ENCODE data around the gene MCOLN3.

The MCOLN3 gene

GRCh38 chr1:85048296-85049064 is at the start of gene MCOLN3:
MCOLN3 (minus strand) TSS chr1:85048500; CDS start chr1:85045360, 3,140 bp downstream.
- DNase-seq: peak; percentile 71

DNA sequence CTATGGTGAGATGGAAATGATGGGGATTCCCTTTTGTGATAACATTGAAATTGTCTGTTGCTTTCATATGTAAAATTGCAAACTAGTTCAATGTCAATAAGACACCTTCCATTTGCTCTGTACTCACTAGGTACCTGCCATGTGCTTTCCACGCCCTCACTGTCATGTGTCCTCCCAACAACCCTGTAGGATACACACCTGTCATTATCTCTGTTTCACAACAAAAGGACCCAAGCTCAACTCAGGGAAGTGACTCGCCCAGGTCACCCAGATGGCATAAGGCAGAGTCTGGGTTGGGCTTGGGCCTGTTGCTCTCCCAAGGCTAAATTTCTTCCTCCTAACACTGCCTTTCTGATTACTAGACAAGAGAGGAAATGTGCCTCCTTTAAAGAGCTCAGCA is 45.3 kb upstream of the MCOLN3 start:
- DNase-seq: no peak

DNA sequence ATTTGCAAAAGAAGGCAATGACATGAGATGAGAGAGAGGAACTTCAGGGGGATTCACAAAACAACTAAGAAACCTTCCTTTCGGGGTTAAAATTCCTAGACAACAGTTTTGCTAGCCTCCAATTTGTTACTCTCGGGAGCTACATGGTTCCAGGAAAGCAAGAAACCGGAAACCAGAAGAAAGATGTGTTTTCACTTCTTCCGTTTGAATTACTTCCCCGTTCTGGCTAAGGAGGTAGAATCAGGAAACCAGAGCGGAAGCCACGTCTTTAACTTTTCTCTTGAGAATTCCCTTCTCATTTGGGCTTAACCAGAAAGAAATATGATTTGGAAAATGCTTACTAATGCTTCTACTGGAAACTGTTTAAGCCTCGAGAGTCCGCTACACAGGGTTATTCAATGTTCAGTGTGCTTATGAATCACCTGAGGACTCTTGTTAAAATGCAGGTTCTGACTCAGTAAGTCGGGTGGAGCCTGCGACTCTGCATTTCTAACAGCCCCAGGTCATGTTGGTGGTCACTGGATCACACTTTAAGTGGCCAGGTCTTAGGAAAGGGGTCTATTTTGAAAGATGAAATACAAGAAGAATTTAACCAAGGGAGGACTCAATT is 43.5 kb upstream of the MCOLN3 start:
- DNase-seq: no peak

DNA sequence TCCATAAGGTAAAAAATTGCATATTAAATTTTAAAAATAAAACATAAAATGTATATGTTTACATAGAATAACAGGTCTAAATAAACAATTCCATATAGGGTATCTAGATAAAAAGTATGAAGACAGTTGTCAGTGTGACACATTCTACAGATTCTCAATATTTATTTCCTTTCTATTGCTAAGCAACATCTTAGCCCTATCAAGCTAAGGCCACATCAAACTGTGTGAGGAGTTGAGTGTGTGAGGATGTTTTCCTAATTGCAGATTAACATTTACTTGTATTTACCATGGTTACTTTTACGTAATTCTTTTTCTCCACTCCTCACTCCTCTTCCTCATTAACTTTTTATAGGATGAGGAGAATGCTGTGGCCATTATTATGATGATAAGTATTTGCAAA is 41.9 kb upstream of the MCOLN3 start:
- no peak for DNase-seq

DNA sequence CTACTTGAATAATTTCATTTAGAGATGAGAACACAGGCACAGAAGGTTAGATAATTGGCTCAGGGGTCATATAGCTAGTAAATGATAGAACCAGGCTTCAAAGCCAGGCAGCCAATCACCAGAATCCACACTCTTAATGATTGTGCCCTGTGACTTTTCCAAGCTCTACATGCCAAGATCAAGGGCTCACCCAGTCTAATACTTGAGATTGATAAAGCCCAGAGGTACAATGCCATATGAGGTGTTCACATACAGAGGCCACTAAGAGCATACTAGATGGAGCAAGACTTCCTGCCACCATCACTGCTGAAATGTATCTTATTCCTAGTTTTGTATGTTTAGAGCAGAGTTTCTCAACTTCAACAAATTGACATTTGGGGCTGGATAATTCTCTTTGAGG is 40.9 kb upstream of the MCOLN3 start:
- DNase-seq: no peak

DNA sequence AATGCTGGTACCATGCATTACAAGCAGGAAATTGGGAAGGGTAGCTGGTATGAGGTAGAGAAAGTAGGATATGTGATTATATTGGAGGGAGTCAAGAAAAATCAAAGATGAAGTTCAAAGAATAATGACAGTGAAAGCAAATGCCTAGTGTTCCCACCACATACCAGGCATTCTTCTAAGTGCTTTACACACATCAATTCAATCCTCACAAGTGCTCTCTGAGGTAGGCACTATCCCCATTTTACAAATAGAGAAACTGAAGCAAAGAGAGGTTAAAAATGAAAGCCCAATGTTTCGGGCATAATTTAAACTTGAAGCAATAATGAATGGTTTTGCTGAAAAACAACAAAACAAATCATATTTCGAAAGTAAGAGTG is 40.1 kb upstream of the MCOLN3 start:
- no peak for DNase-seq

DNA sequence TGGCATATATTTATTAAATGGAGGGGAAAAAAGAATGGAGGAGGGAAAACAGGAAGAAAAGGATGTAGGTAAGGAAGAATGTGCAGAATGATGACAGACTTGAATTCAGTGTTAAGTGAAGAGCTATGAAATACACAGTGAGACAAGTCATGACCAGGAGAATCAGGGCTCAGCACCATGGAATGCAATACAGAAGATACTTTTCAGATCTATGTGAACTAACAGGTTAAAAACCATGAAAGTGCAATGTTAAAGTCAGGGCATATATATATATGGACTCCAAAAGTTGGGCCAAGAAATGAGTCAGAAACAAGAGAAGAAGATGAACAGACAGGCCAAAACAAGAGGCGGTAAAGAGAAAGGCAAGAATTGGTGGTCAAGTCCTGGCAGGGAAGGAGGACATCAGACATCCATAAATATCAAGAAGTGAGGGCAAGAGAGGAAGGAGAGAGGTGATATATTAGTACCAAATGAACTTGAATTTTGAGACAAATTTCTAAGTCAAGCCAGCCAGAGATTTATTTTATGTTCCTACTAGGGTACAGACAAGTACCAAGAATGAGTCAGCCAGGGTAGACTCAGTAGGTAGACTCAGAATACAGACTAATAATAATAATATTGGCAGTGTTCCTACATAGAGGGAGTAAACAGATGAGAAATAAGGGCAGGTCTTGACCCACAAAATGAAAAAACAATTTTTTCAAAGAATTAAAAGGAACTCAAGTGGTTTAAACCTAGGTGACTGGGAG is 39.5 kb upstream of the MCOLN3 start:
- no peak for DNase-seq

DNA sequence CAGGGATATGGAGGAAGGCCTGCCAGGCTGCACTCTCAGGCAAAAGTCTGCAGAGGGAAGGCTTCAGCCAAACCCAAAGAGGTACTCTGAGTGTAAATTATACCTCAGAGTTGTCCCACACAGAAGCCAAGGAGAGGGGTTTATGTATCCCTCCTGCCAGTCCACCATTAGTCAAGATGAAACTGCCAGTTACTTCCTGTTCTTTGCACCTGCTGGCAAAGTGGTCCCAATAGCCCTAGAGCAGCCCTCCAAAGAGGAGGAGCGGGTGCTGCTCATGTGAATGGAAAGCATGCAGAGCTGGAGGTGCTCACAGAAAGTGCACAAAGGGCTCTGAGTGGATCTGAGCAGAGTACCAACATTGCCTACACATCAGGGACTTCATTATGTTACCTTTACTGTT is 37.1 kb upstream of the MCOLN3 start:
- DNase-seq: no peak

GRCh38 chr1:85078903-85079302 is 30.6 kb upstream of the MCOLN3 start:
- DNase-seq: no peak

DNA sequence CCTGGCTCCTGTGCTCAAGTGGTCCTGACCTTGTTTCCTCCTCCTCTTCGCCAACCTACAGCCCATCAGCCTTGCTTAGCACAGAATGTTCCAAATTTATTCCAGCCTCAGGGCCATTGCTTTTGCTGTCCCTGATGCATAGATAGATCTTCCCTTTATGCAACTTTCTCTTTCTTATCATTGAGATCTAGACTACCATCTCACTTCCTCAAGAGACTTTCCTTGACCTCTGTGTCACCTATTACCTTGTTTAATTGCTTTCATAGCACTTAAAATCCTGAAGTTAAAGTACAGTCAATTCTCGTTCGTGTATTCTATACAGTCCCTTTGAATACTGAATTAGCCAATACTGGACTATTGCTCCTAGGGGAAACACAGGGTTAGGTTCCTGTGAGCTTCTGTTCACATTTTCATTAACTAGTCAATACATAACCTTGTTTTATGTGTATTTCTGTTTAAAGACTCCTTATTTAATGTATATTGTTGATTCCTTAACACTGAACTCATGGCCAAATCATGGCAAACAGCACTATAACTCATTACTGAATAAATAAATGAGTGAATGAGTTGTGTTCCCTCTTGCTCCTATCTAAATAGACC is 26.2 kb upstream of the MCOLN3 start:
- DNase-seq: no peak

GRCh38 chr1:85070972-85071492 is 22.7 kb upstream of the MCOLN3 start:
- DNase-seq: no peak

GRCh38 chr1:85068846-85069245 is 20.5 kb upstream of the MCOLN3 start:
- no peak for DNase-seq

GRCh38 chr1:85065550-85065949 is 17.2 kb upstream of the MCOLN3 start:
- no peak for DNase-seq

- DNase-seq: no peak
Observed at GRCh38 chr1:85062425-85063026, 14.2 kb upstream of the MCOLN3 start.

DNA sequence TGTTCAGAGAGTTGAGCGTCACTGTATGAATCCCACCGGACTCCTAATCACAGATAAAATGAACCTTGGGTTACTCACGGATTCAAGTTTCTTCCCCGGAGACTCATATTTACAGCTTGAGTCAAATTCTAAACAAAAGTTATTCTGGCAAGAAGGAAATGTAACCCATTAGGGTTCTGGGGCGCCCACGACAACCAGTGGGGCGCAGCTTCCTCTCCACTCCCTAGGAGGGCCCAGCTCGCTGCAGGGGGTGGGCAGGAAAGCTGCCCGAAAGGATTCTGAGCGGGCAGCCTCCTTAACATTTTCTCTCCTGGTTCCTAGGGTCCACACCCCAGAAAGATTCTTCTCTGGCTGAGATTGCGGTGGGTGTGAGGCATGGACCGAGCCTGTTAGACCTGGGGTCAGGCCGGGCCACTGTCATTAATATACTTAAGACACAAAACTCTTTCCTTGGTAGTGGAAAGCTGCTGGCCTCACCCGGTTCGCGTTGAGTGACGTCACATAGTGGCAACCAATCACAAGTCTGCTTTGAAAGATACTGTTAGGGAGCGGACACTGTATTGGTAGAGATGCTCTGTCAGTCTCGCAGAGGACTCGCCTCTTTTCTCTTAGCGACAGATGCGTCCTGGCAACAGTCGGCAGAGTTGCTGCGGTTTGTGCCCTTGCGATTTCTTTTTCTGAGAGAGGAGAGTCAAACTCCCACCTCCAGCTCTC is 13.6 kb upstream of the MCOLN3 start:
- peak; percentile 81 for DNase-seq

DNA sequence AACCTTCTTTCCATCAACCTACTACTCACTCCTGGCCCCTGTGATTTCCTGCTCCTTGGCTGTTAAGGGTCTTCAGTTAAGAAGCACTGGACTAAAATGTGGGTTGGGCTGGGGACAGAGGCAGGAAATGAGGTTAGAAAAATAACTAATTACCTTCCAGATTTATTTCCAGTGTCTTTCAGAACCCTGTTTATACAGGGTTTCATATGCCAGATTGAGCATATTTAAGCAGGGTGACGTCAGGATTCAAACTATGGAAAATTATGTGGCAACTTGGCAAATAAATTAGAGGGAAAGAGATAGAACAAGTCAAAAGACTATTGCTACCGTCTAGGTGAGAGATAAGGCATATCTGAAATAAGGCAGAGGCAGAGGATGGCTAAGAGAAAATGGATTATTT is 11.7 kb upstream of the MCOLN3 start:
- DNase-seq: no peak

- DNase-seq: no peak
Observed at GRCh38 chr1:85059563-85059962, 11.3 kb upstream of the MCOLN3 start.

DNA sequence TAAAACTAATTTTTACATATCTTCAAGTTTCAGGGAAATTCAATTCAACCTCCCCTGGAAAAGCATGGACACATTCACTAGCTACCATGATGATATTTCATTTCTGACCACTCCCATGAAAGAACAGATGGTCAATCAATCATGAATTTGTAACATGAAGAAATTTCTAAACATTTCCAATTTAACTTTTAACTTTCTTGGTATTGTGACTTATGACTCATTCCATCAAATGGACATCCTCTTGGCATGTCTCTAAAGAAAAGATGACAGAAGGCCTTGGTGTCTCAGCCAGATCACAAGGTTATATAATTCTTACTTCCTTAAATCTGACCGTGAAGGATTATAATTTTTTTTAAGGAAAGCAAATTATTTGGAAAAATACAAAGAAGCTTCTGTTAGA is 10.5 kb upstream of the MCOLN3 start:
- DNase-seq: no peak

- no peak for DNase-seq
Observed at GRCh38 chr1:85058311-85058710, 10.0 kb upstream of the MCOLN3 start.

DNA sequence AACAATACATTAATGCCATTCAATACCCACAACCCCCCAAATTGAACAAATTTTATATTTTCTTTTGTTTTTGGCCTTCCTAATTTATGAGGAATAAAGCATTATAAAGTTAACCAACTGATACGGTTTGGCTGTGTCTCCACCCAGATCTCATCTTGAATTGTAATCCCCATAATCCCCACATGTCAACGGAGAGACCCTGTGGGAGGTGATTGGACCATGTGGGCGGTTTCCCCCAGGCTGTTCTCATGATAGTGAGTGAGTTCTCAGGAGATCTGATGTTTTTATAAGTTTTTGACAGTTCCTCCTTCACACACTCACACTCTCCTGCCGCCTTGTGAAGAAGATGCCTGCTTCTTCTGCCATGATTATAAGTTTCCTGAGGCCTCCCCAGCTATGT is 6.4 kb upstream of the MCOLN3 start:
- no peak for DNase-seq

DNA sequence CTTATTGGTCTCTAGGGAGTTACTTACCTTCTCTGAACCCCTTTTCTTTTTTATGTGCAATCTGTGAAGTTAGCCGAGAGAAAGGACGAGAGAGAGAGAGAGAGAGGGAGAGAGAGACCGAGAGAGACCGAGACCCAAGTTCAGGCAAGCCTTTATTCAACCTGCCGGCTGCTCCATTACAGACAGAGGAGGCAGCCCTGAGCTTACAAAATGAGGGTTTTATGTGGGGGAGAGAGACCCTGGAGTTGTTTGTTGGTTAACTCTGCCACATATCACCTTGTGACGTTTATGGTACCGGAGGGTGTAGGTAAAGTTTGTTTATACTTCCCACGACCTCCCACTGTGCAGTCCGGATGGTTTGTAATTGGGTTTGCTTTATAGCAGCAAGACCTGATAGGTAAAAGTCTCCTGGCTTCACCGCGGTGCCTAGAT is 1.5 kb upstream of the MCOLN3 start:
- no peak for DNase-seq

Data from activated CD8-positive, alpha-beta memory T cell treated with anti-CD3 and anti-CD28 coated beads, Interleukin-2, amount 50 U/mL, for 48 hours (primary cell).